ENCODE results near the gene FOXN3.

GRCh38 chr14:89232265-89233070, 184.6 kb downstream of the FOXN3 start:
- no peak for TF ChIP-seq POLR2AphosphoS5 (IDR thresholded peaks at IDR 0.05)
- no peak for TF ChIP-seq CTCF (IDR thresholded peaks at IDR 0.05)
